ENCODE results near the gene CAPZA1. TPM values are rescaled to one million over a fixed set of nuclear protein-coding genes. Genes with fewer than 3 reads are reported as not detected.

The CAPZA1 gene
- polyA plus RNA-seq (ENCODE audit: low read depth in 6 of 6): 100 to 1,000 TPM; 202 to 291 (median 254) TPM

DNA sequence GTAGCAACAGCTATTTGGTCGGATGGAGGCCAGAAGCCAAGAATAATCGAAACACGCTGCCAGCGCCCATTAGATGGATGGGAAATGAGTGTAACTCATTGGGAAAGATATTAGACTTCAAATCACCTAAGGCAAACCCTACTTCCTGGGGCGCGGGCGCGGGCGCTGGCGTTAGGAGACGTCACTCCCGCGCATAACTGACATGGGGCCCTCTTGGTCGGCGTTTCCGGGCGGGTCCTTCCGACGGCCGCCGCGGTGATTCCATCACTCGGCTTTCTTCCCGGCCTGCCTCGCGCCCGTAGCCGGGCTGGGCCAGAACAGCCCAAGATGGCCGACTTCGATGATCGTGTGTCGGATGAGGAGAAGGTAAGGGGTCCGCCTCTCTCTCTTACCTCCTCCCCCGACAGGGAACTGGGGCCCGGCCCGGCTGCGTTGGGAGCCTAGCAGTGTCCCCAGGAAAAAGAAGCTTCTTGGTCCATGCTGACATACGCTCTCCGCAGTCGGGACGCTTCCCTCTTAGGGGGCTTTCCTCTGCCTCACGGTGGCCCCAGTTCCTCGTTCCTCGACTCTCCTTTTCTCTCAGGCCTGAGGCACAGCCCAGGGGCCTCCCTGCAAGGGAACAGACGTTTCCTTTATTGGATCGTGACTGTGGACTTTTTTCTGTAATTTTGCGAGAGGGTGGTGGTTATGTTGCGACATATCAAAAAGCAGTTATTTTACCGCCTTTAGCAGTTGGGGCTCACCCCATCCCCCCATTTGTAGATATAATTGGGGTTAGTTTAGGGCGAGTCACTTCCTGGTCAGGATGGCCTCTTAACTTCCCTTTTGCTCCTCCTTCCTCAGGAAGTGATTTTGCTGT lies at the start of gene CAPZA1:
CAPZA1 (plus strand) TSS at position 315 of the 859 bp plus-strand sequence; CDS start at position 328, 13 bp downstream.
- Mint-ChIP-seq H3K27me3 (no peaks in the 10 kb centered on the region), H3K36me3 (peaks cover 0 to 8% of the 10 kb centered on the region in 2 donors), H3K9me3 (no peaks in the 10 kb centered on the region), H3K4me3 (peak within 1 kb of the TSS; percentile 95 to 100 (median 99)), H3K27ac (peak within 1 kb of the TSS; percentile 100), H3K4me1 (peaks cover 28 to 54% (median 43%) of the 10 kb centered on the region in 3 donors)
- ATAC-seq (ENCODE audit: low read depth in 2 of 2): peak; percentile 80 to 82
- peak; percentile 91 for DNase-seq

GRCh38 chr1:112575154-112575804 lies 44.4 kb upstream of the CAPZA1 start:
- Mint-ChIP-seq H3K9me3 (no peaks in the 10 kb centered on the region), H3K27me3 (no peaks in the 10 kb centered on the region), H3K27ac (no peak overlapping the region), H3K36me3 (peaks cover 18 to 20% of the 10 kb centered on the region in 2 donors), H3K4me3 (no peak overlapping the region), H3K4me1 (no peaks in the 10 kb centered on the region)
- ATAC-seq (ENCODE audit: low read depth in 2 of 2) (no peak), DNase-seq (no peak)

GRCh38 chr1:112576240-112576639 lies 43.4 kb upstream of the CAPZA1 start:
- H3K27me3 Mint-ChIP-seq: no peaks in the 10 kb centered on the region
- H3K4me3 Mint-ChIP-seq: no peak overlapping the region
- DNase-seq (no peak), ATAC-seq (ENCODE audit: low read depth in 2 of 2) (no peak)
- no peak overlapping the region for H3K27ac Mint-ChIP-seq
- H3K4me1 Mint-ChIP-seq: no peaks in the 10 kb centered on the region
- peaks cover 18 to 20% of the 10 kb centered on the region in 2 donors for H3K36me3 Mint-ChIP-seq
- H3K9me3 Mint-ChIP-seq: no peaks in the 10 kb centered on the region

GRCh38 chr1:112579801-112580510 lies 39.7 kb upstream of the CAPZA1 start:
- Mint-ChIP-seq H3K4me3 (no peak overlapping the region), H3K4me1 (no peaks in the 10 kb centered on the region), H3K27me3 (no peaks in the 10 kb centered on the region), H3K9me3 (no peaks in the 10 kb centered on the region), H3K36me3 (peaks cover 12 to 16% of the 10 kb centered on the region in 2 donors), H3K27ac (peak overlapping the region in 1 of 6 donors; percentile 4)
- DNase-seq (no peak), ATAC-seq (ENCODE audit: low read depth in 2 of 2) (no peak)

DNA sequence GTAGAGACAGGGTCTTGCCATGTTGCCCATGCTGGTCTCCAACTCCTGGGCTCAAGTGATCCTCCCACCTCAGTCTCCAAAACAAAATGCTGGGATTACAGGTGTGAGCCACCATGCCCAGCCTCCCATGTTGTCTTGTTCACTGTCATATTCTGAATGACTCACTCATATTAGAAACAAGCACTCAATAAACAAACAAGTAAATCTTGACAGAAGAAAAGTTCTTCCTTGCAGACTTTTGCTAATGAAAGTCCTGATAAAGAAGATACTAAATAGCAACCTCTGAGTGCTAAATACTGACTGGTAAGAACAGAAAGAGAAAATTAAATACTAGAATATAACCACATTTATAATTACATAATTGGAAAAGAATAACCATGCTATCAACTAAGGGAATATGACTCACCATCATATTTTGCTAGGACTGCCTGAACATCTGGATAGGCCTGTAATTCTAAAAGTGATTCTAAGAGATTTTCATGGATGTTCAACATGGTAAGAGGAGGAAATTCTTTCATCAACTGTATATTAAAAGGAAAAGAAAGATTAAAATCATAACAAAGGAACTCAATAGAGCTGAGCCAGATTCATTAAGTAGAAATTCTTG lies 37.9 kb upstream of the CAPZA1 start:
- DNase-seq: no peak
- Mint-ChIP-seq H3K4me3 (no peak overlapping the region), H3K36me3 (no peaks in the 10 kb centered on the region), H3K4me1 (no peaks in the 10 kb centered on the region), H3K27ac (no peak overlapping the region), H3K27me3 (no peaks in the 10 kb centered on the region), H3K9me3 (no peaks in the 10 kb centered on the region)
- ATAC-seq (ENCODE audit: low read depth in 2 of 2): no peak

DNA sequence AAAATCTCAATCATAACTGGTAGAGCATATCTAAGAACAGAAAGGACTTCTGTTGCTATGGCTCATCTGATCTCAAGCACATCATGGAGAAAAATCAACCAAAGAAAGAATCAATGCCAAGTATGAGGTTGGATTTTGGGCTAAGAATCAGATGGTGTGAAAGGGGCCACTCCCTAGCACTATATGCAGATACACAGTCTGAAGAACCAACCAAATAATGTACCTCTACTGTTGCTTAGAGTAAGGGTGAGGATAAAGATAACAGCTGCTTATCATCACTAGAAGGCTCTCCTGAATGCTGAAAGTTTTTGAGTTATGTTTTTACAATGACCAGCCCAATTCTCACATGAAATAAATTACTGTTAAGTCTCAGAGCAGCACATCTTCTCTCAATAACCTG lies 36.3 kb upstream of the CAPZA1 start:
- Mint-ChIP-seq H3K36me3 (peaks cover 3 to 5% of the 10 kb centered on the region in 2 donors), H3K27ac (no peak overlapping the region), H3K4me1 (no peaks in the 10 kb centered on the region), H3K9me3 (peaks cover 0 to 8% (median 0%) of the 10 kb centered on the region in 7 donors), H3K4me3 (no peak overlapping the region), H3K27me3 (no peaks in the 10 kb centered on the region)
- ATAC-seq (ENCODE audit: low read depth in 2 of 2) (no peak), DNase-seq (no peak)

- no peaks in the 10 kb centered on the region for H3K27me3 Mint-ChIP-seq
- H3K9me3 Mint-ChIP-seq: peaks cover 0 to 32% (median 9%) of the 10 kb centered on the region in 7 donors
- H3K27ac Mint-ChIP-seq: peak overlapping the region in 1 of 6 donors; percentile 14
- H3K4me1 Mint-ChIP-seq: no peaks in the 10 kb centered on the region
- no peak overlapping the region for H3K4me3 Mint-ChIP-seq
- peaks cover 25 to 32% of the 10 kb centered on the region in 2 donors for H3K36me3 Mint-ChIP-seq
- ATAC-seq (ENCODE audit: low read depth in 2 of 2): no peak
- no peak for DNase-seq
Observed at GRCh38 chr1:112589766-112590165, 29.9 kb upstream of the CAPZA1 start.

GRCh38 chr1:112594208-112594876 lies 25.3 kb upstream of the CAPZA1 start:
- ATAC-seq (ENCODE audit: low read depth in 2 of 2) (no peak), DNase-seq (no peak)
- Mint-ChIP-seq H3K9me3 (peaks cover 0 to 14% (median 5%) of the 10 kb centered on the region in 7 donors), H3K36me3 (peaks cover 12 to 22% of the 10 kb centered on the region in 2 donors), H3K4me1 (no peaks in the 10 kb centered on the region), H3K4me3 (no peak overlapping the region), H3K27ac (no peak overlapping the region), H3K27me3 (no peaks in the 10 kb centered on the region)

DNA sequence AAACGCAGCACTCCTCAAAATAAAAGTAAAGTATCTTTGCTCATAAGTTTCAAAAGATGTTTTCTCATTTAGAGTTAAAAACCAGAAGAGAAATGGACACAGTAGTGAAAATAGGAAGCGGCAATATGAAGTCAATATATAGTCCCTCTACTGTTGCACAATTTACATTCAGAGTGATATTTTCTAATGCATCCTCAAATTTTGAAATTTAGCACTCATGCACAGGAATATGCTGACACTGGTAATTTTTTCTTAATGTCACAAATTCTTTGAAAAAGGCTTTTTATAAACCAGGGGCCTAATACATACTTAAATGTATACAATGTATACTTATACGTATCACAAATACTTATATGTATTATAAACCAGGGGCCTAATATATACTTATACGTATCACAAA lies 20.2 kb upstream of the CAPZA1 start:
- no peak for DNase-seq
- ATAC-seq (ENCODE audit: low read depth in 2 of 2): no peak
- Mint-ChIP-seq H3K9me3 (no peaks in the 10 kb centered on the region), H3K4me1 (no peaks in the 10 kb centered on the region), H3K4me3 (no peak overlapping the region), H3K27ac (no peak overlapping the region), H3K27me3 (no peaks in the 10 kb centered on the region), H3K36me3 (peaks cover 8 to 13% of the 10 kb centered on the region in 2 donors)

DNA sequence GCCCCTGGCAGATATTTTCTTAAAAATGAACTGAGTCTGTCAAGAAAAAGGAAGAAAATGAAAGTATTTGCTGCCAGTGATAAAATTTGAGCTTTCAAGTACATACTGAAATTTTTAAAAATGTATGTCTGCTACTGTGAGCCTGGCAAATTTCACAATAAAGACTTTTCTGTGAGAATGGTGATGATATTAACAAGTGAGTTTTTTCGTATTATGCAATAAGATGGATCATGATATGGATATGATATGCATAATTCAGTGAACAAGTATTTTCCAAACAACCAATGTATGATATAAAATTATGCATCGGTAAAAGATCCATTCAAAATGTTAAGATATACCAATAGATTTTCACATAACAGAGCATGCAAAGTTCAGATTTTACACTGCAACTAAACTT lies 16.6 kb upstream of the CAPZA1 start:
- ATAC-seq (ENCODE audit: low read depth in 2 of 2) (no peak), DNase-seq (no peak)
- Mint-ChIP-seq H3K4me1 (peaks cover 6 to 8% (median 7%) of the 10 kb centered on the region in 3 donors), H3K4me3 (no peak overlapping the region), H3K36me3 (peaks cover 8 to 23% of the 10 kb centered on the region in 2 donors), H3K27ac (no peak overlapping the region), H3K9me3 (no peaks in the 10 kb centered on the region), H3K27me3 (no peaks in the 10 kb centered on the region)

DNA sequence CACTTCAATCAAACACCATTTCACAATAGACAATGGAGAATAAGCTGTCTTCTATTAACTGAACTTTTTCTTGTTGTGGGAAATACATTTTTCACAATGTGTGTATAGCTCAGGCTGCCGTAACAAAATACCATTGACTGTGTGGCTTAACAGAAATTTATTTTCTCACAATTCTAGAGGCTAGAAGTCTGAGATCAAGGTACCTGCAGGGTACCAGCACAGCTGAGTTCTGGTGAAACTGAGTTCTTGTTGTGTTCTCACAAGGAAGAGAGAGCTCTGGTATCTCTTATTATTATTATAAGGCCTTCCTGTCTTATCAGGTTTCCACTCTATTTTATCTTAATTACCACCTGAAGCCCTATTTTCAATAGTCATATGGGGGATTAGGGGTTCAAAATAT lies 16.1 kb upstream of the CAPZA1 start:
- Mint-ChIP-seq H3K36me3 (peaks cover 8 to 23% of the 10 kb centered on the region in 2 donors), H3K9me3 (no peaks in the 10 kb centered on the region), H3K4me3 (no peak overlapping the region), H3K4me1 (peaks cover 6 to 8% (median 7%) of the 10 kb centered on the region in 3 donors), H3K27ac (no peak overlapping the region), H3K27me3 (no peaks in the 10 kb centered on the region)
- no peak for DNase-seq
- ATAC-seq (ENCODE audit: low read depth in 2 of 2): no peak

DNA sequence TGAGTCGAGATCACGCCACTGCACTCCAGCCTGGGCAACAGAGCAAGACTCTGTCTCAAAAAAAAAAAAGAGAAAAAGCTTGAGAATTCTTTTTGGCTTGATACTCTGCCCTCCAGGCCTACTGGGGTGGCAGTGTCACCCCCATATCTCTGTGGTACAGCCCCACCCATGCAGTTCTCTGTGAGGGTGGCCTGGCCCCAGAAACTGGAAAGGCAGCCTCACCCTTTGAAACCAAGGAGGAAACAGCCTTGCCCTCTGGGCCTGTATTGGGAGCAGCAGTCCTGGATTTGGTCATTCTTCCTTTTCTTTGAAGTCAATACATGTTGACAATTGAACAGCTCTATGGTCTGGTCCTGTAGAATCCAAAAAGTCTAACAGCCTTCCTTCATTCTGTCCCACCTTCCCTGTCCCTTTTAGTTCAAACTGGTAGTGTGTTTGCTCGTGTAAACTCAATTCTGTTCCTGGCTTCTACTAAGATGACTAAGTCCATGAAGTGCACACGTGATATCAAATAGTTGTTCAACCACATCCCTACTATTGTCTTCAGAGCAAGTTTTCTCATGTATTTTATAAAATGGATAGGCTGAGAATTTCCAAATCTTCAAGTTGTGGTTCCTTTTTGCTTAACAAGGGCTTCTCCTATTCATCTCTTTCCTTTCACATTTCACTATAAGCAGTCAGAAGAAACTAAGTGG lies 13.9 kb upstream of the CAPZA1 start:
- Mint-ChIP-seq H3K9me3 (no peaks in the 10 kb centered on the region), H3K36me3 (peaks cover 8 to 23% of the 10 kb centered on the region in 2 donors), H3K4me1 (peaks cover 6 to 8% (median 8%) of the 10 kb centered on the region in 3 donors), H3K4me3 (no peak overlapping the region), H3K27me3 (no peaks in the 10 kb centered on the region), H3K27ac (no peak overlapping the region)
- ATAC-seq (ENCODE audit: low read depth in 2 of 2): no peak
- DNase-seq: no peak

Data from naive B cell (primary cell).